ENCODE data around the gene NOTCH1. TPM values are rescaled to one million over a fixed set of nuclear protein-coding genes. Genes with fewer than 3 reads are reported as not detected.

The NOTCH1 gene
- total and polyA plus RNA-seq, 2 of the 13 experiments (the other 11 are each of a cell fraction or from before 2014, with no cell fraction given), result 0.09 to 0.35 TPM

DNA sequence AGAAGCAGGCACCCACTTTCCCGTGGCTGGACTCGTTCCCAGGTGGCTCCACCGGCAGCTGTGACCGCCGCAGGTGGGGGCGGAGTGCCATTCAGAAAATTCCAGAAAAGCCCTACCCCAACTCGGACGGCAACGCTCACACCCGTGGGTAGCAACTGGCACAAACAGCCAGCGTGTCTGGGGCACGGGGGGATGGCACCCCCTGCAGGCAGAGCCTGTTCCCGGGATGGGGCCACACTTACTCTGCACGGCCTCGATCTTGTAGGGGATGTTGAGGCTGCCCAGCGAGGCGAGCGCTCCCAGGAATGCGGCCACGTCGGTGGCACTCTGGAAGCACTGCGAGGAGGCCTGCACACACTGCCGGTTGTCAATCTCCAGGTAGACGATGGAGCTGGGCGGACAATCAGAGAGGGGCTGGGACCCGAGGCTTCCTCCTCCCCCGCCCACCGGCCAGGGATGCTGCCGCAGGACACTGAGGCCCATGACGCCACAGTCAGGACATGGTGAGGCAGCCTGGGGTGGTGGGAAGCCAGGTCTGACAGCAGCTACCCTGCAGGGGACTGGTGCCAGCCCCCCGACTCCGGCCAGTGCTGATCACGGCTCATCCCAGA is 42.8 kb downstream of the NOTCH1 start (continued):
- TF ChIP-seq, protein P1, sequence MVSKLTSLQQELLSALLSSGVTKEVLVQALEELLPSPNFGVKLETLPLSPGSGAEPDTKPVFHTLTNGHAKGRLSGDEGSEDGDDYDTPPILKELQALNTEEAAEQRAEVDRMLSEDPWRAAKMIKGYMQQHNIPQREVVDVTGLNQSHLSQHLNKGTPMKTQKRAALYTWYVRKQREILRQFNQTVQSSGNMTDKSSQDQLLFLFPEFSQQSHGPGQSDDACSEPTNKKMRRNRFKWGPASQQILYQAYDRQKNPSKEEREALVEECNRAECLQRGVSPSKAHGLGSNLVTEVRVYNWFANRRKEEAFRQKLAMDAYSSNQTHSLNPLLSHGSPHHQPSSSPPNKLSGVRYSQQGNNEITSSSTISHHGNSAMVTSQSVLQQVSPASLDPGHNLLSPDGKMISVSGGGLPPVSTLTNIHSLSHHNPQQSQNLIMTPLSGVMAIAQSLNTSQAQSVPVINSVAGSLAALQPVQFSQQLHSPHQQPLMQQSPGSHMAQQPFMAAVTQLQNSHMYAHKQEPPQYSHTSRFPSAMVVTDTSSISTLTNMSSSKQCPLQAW (CRISPR knock-in tag; IDR thresholded peaks at IDR 0.05), result no peak
- TF ChIP-seq ZNF547 (CRISPR knock-in tag; IDR thresholded peaks at IDR 0.05) (no peak), TEAD2 (CRISPR knock-in tag; IDR thresholded peaks at IDR 0.05) (no peak)
- TF ChIP-seq, protein P2, sequence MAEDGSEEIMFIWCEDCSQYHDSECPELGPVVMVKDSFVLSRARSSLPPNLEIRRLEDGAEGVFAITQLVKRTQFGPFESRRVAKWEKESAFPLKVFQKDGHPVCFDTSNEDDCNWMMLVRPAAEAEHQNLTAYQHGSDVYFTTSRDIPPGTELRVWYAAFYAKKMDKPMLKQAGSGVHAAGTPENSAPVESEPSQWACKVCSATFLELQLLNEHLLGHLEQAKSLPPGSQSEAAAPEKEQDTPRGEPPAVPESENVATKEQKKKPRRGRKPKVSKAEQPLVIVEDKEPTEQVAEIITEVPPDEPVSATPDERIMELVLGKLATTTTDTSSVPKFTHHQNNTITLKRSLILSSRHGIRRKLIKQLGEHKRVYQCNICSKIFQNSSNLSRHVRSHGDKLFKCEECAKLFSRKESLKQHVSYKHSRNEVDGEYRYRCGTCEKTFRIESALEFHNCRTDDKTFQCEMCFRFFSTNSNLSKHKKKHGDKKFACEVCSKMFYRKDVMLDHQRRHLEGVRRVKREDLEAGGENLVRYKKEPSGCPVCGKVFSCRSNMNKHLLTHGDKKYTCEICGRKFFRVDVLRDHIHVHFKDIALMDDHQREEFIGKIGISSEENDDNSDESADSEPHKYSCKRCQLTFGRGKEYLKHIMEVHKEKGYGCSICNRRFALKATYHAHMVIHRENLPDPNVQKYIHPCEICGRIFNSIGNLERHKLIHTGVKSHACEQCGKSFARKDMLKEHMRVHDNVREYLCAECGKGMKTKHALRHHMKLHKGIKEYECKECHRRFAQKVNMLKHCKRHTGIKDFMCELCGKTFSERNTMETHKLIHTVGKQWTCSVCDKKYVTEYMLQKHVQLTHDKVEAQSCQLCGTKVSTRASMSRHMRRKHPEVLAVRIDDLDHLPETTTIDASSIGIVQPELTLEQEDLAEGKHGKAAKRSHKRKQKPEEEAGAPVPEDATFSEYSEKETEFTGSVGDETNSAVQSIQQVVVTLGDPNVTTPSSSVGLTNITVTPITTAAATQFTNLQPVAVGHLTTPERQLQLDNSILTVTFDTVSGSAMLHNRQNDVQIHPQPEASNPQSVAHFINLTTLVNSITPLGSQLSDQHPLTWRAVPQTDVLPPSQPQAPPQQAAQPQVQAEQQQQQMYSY (CRISPR knock-in tag; IDR thresholded peaks at IDR 0.05), result no peak

DNA sequence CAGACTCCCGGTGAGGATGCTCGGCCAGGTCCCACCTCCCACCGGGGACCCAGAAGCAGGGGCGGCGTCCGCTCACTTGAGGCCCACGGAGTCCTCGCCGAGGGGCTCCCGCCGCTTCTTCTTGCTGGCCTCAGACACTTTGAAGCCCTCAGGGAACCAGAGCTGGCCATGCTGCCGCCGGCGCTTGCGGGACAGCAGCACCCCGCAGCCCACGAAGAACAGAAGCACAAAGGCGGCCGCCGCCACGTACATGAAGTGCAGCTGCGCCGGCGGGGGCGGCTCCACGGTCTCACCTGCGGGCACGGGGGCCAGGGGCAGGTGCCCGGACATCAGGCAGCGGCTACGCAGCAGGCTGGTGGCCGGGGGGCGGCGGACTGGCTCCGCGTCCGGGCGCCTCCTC is 43.7 kb downstream of the NOTCH1 start:
- H3K4me2 ChIP-seq (ENCODE audit: low read depth, low read length), result no peak overlapping the region
- no peak for FAIRE-seq
- H3K36me3 ChIP-seq (replicated peaks in 1 of 2; ENCODE audit: control insufficient read depth in 1 of 2, insufficient read depth in 2 of 2, low read length in 2 of 2), result no peaks in the 10 kb centered on the region
- BruUV-seq (replicated peaks), result no TSS peak
- H4K20me1 ChIP-seq (ENCODE audit: insufficient read depth, low read length), result no peaks in the 10 kb centered on the region
- H2AFZ ChIP-seq (ENCODE audit: low read length), result no peak overlapping the region
- H3K9ac ChIP-seq (ENCODE audit: insufficient read depth, low read depth, low read length), result no peak overlapping the region
- H3K4me3 ChIP-seq (replicated peaks in 1 of 3; ENCODE audit: insufficient read depth in 1 of 3, low read depth in 2 of 3, low read length in 3 of 3), result no peak overlapping the region
- WGBS (ENCODE audit: low lambda C conversion rate), result 91% methylated on average over 25 of the region's 38 CpGs
- ChIA-PET CTCF (ENCODE audit: low intra/inter-chr PET ratio, low total read pairs) (no interaction called here), POLR2A (no interaction called here)
- H3K27me3 ChIP-seq (ENCODE audit: control insufficient read depth in 1 of 2, insufficient read depth in 2 of 2, low read length in 2 of 2), result no peaks in the 10 kb centered on the region
- no peak overlapping the region for H3K27ac ChIP-seq (ENCODE audit: extremely low read length, insufficient read depth, low read length)
- DNase-seq (ENCODE audit: low spot score), result no peak
- no peaks in the 10 kb centered on the region for H3K4me1 ChIP-seq (ENCODE audit: insufficient read depth, low read length)
- intact Hi-C loops (cut with micrococcal nuclease; ENCODE audit: unreplicated experiment) (no loop called here), in situ Hi-C loops (cut with HindIII; ENCODE audit: extremely low pct_ligation_motif_present, low pct_unique_long_range_greater_than_20kb) (no loop called here)
- H3K79me2 ChIP-seq (ENCODE audit: insufficient read depth, low read length), result no peaks in the 10 kb centered on the region
- ATAC-seq, result no peak
- no peaks in the 10 kb centered on the region for H3K9me3 ChIP-seq (ENCODE audit: low read length)
- TF ChIP-seq, protein P3, sequence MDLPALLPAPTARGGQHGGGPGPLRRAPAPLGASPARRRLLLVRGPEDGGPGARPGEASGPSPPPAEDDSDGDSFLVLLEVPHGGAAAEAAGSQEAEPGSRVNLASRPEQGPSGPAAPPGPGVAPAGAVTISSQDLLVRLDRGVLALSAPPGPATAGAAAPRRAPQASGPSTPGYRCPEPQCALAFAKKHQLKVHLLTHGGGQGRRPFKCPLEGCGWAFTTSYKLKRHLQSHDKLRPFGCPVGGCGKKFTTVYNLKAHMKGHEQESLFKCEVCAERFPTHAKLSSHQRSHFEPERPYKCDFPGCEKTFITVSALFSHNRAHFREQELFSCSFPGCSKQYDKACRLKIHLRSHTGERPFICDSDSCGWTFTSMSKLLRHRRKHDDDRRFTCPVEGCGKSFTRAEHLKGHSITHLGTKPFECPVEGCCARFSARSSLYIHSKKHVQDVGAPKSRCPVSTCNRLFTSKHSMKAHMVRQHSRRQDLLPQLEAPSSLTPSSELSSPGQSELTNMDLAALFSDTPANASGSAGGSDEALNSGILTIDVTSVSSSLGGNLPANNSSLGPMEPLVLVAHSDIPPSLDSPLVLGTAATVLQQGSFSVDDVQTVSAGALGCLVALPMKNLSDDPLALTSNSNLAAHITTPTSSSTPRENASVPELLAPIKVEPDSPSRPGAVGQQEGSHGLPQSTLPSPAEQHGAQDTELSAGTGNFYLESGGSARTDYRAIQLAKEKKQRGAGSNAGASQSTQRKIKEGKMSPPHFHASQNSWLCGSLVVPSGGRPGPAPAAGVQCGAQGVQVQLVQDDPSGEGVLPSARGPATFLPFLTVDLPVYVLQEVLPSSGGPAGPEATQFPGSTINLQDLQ (CRISPR knock-in tag; IDR thresholded peaks at IDR 0.05), result no peak
- TF ChIP-seq HOXD1 (CRISPR knock-in tag; IDR thresholded peaks at IDR 0.05) (no peak), ZBTB8A (CRISPR knock-in tag; IDR thresholded peaks at IDR 0.05; ENCODE audit: borderline replicate concordance, low read depth) (no peak), ZNF615 (CRISPR knock-in tag; IDR thresholded peaks at IDR 0.05; ENCODE audit: borderline replicate concordance) (no peak), RFX5 (IDR thresholded peaks at IDR 0.05; ENCODE audit: low read depth, low read length) (no peak)
- TF ChIP-seq, protein P4, sequence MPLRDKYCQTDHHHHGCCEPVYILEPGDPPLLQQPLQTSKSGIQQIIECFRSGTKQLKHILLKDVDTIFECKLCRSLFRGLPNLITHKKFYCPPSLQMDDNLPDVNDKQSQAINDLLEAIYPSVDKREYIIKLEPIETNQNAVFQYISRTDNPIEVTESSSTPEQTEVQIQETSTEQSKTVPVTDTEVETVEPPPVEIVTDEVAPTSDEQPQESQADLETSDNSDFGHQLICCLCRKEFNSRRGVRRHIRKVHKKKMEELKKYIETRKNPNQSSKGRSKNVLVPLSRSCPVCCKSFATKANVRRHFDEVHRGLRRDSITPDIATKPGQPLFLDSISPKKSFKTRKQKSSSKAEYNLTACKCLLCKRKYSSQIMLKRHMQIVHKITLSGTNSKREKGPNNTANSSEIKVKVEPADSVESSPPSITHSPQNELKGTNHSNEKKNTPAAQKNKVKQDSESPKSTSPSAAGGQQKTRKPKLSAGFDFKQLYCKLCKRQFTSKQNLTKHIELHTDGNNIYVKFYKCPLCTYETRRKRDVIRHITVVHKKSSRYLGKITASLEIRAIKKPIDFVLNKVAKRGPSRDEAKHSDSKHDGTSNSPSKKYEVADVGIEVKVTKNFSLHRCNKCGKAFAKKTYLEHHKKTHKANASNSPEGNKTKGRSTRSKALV (CRISPR knock-in tag; IDR thresholded peaks at IDR 0.05), result no peak
